HG03196 (cell line): ENCODE data around the gene CYSRT1.
A peak's percentile ranks its signal among the peaks of the same experiment; 100 is the strongest.

Experiments
- ATAC-seq: cut with Tn5 transposase; IDR thresholded peaks from one replicate; pipeline ENCODE4 v1.9.1; 2021; ENCODE audit not compliant: unreplicated experiment

CYSRT1 gene

GRCh38 chr9:137223078-137223970 is 1.6 kb upstream of the CYSRT1 start:
- peak; percentile 67 for ATAC-seq

GRCh38 chr9:137225699-137226331 is 841 bp downstream of the CYSRT1 start:
- no peak for ATAC-seq

- no peak for ATAC-seq
These were observed 1.5 kb downstream of the CYSRT1 start for GRCh38 chr9:137226338-137227053.

GRCh38 chr9:137227054-137227852 is 2.3 kb downstream of the CYSRT1 start, which contains the start of gene RNF224:
TSS of gene RNF224 (plus strand) at chr9:137227502. CDS start at chr9:137228336, 834 bp downstream.
- no peak for ATAC-seq

GRCh38 chr9:137227853-137228505 is 3.0 kb downstream of the CYSRT1 start:
- ATAC-seq = no peak

GRCh38 chr9:137228506-137228967 is 3.6 kb downstream of the CYSRT1 start:
- ATAC-seq = no peak

- ATAC-seq = no peak
These were observed 4.3 kb downstream of the CYSRT1 start for GRCh38 chr9:137228968-137229896.

GRCh38 chr9:137229903-137230704 is 5.1 kb downstream of the CYSRT1 start:
- ATAC-seq = no peak

GRCh38 chr9:137230705-137231371 is 5.9 kb downstream of the CYSRT1 start, which contains the start of gene SLC34A3:
TSS of gene SLC34A3 (plus strand) at chr9:137230901. CDS start at chr9:137231703, 802 bp downstream.
- ATAC-seq = no peak

GRCh38 chr9:137231372-137232039 is 6.5 kb downstream of the CYSRT1 start:
- ATAC-seq = no peak

GRCh38 chr9:137232101-137232500 is 7.1 kb downstream of the CYSRT1 start:
- no peak for ATAC-seq

GRCh38 chr9:137232510-137232909 is 7.5 kb downstream of the CYSRT1 start:
- no peak for ATAC-seq

- no peak for ATAC-seq
These were observed 8.4 kb downstream of the CYSRT1 start for GRCh38 chr9:137233143-137233980.

GRCh38 chr9:137234055-137234697 is 9.2 kb downstream of the CYSRT1 start:
- no peak for ATAC-seq

- ATAC-seq = no peak
These were observed 9.9 kb downstream of the CYSRT1 start for GRCh38 chr9:137234758-137235423.
